ENCODE results near the gene PHYH.
"Not testable (repeated sequence)": the region's sequence is repeated elsewhere in the genome, so short reads cannot be mapped to it uniquely, and the experiment has no call there.

PHYH gene

GRCh38 chr10:13270877-13271551 lies 28.9 kb downstream of the PHYH start:
- DNase-seq (ENCODE audit: low read depth): no peak

- DNase-seq (ENCODE audit: low read depth): no peak
Observed at GRCh38 chr10:13268841-13269240, 31.0 kb downstream of the PHYH start.

- DNase-seq (ENCODE audit: low read depth): no peak
Observed at GRCh38 chr10:13268310-13268709, 31.6 kb downstream of the PHYH start.

GRCh38 chr10:13263591-13263990 lies 36.3 kb downstream of the PHYH start:
- DNase-seq (ENCODE audit: low read depth): no peak

GRCh38 chr10:13262433-13262832 lies 37.4 kb downstream of the PHYH start:
- DNase-seq (ENCODE audit: low read depth): no peak

- DNase-seq (ENCODE audit: low read depth): no peak
Observed at GRCh38 chr10:13257621-13258140, 42.2 kb downstream of the PHYH start.

GRCh38 chr10:13256627-13257026 lies 43.2 kb downstream of the PHYH start:
- no peak for DNase-seq (ENCODE audit: low read depth)

- no peak for DNase-seq (ENCODE audit: low read depth)
Observed at GRCh38 chr10:13253726-13254125, 46.1 kb downstream of the PHYH start.

- no peak for DNase-seq (ENCODE audit: low read depth)
Observed at GRCh38 chr10:13247784-13248183, 52.1 kb downstream of the PHYH start.

GRCh38 chr10:13247246-13247645 lies 52.6 kb downstream of the PHYH start:
- no peak for DNase-seq (ENCODE audit: low read depth)

- DNase-seq (ENCODE audit: low read depth): not testable (repeated sequence)
Observed at GRCh38 chr10:13242260-13242659, 57.6 kb downstream of the PHYH start.

GRCh38 chr10:13241613-13242012 lies 58.3 kb downstream of the PHYH start:
- no peak for DNase-seq (ENCODE audit: low read depth)

- no peak for DNase-seq (ENCODE audit: low read depth)
Observed at GRCh38 chr10:13239923-13240322, 59.9 kb downstream of the PHYH start.

GRCh38 chr10:13238271-13239077 lies 61.4 kb downstream of the PHYH start:
- DNase-seq (ENCODE audit: low read depth): no peak

- DNase-seq (ENCODE audit: low read depth): no peak
Observed at GRCh38 chr10:13236638-13237037, 63.2 kb downstream of the PHYH start.

- DNase-seq (ENCODE audit: low read depth): not testable (repeated sequence)
Observed at GRCh38 chr10:13234736-13235135, 65.1 kb downstream of the PHYH start.

GRCh38 chr10:13234172-13234571 lies 65.7 kb downstream of the PHYH start, which contains the start of gene UCMA:
Gene UCMA, minus strand, starts transcription at chr10:13234374. Its CDS starts 116 bp downstream, at chr10:13234258.
- no peak for DNase-seq (ENCODE audit: low read depth)

- no peak for DNase-seq (ENCODE audit: low read depth)
Observed at GRCh38 chr10:13233358-13233757, 66.5 kb downstream of the PHYH start.

GRCh38 chr10:13231808-13232207 lies 68.1 kb downstream of the PHYH start:
- DNase-seq (ENCODE audit: low read depth): no peak

GRCh38 chr10:13231190-13231589 lies 68.7 kb downstream of the PHYH start:
- no peak for DNase-seq (ENCODE audit: low read depth)
